Activated B cell treated with CpG ODN at 0.5 μM for 24 hours (primary cell): ENCODE measurements around the gene HBE1. TPM values are rescaled to one million over a fixed set of nuclear protein-coding genes. Genes with fewer than 3 reads are reported as not detected.

Experiments
- ATAC-seq: fragments of 200-7000 bp; cut with Tn5 transposase; one replicate; pipeline ENCODE4 v1.10.0; 2021; ENCODE audit warnings: low read depth, mild to moderate bottlenecking, moderate library complexity
- CTCF ChIA-PET: fragments of 350-600 bp; sonication (Branson Sonifier 250); formaldehyde crosslinking; loops from one replicate; lab custom pipeline; 2021; ENCODE audit warnings: antibody characterized with exemption; lab: Charles Lee
- POLR2A ChIA-PET: fragments of 350-600 bp; sonication (Branson Sonifier 250); formaldehyde crosslinking; loops from one replicate; lab custom pipeline; 2021; ENCODE audit warnings: antibody characterized with exemption; lab: Charles Lee
- DNase-seq: peaks from one replicate; pipeline ENCODE4 v3.0.0; 2022
- H3K27ac Mint-ChIP-seq: one replicate; pipeline ENCODE4 v1.8.0; 2020; ENCODE audit warnings: mixed read lengths
- H3K27me3 Mint-ChIP-seq: one replicate; pipeline ENCODE4 v1.8.0; 2021; ENCODE audit warnings: mixed read lengths
- H3K36me3 Mint-ChIP-seq: one replicate; pipeline ENCODE4 v1.8.0; 2021; ENCODE audit warnings: low read depth, mixed read lengths
- H3K4me1 Mint-ChIP-seq: one replicate; pipeline ENCODE4 v1.8.0; 2021; ENCODE audit warnings: mixed read lengths
- H3K4me3 Mint-ChIP-seq: one replicate; pipeline ENCODE4 v1.8.0; 2020; ENCODE audit warnings: mild to moderate bottlenecking, mixed read lengths
- H3K9me3 Mint-ChIP-seq: one replicate; pipeline ENCODE4 v1.8.0; 2020; ENCODE audit warnings: mixed read lengths
- intact Hi-C: fragments of 100-400 bp; cut with micrococcal nuclease; formaldehyde crosslinking; loops from one replicate; pipeline ENCODE4 v1.15.1; 2024
- total RNA-seq: library from RNA; stranded (reverse); gene quantifications from 2 replicates; pipeline ENCODE4 v1.2.3, GENCODE V29; 2022
- TF ChIP-seq, protein P1 (sequence below): fragments of 200-600 bp; IDR thresholded peaks from one replicate; pipeline ENCODE4 v1.8.0; 2022; ENCODE audit warnings: antibody characterized with exemption, mild to moderate bottlenecking

The HBE1 gene
- total RNA-seq, 1 donor from 2014 or later = not detected

DNA sequence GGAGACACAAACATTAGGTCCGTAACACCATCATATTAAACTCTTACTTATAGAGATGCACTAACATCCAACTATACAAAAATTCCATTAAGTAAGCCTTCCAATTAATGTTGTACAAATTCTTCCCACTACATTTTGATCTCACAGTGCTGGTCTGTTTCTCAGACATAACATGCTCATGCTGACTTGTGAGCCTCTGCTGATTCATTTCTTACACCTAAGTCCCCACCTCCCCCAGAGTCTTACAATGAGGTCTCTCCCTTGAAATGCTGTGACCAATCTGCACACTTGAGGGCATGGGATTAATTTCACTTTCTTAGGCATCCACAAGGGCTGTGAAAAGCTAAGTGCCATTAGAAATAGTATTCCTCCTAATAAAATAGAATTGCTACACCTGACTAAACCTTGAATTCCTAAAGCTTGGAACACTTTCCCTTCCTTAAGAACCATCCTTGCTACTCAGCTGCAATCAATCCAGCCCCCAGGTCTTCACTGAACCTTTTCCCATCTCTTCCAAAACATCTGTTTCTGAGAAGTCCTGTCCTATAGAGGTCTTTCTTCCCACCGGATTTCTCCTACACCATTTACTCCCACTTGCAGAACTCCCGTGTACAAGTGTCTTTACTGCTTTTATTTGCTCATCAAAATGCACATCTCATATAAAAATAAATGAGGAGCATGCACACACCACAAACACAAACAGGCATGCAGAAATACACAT lies 22.1 kb downstream of the HBE1 start:
- intact Hi-C loops = no loop called here
- Mint-ChIP-seq H3K27me3 (peaks cover 3% of the 10 kb centered on the region), H3K4me3 (no peak overlapping the region), H3K27ac (no peak overlapping the region), H3K4me1 (no peaks in the 10 kb centered on the region), H3K9me3 (no peaks in the 10 kb centered on the region), H3K36me3 (no peaks in the 10 kb centered on the region)
- no peak for DNase-seq
- ChIA-PET POLR2A (no interaction called here), CTCF (no interaction called here)
- TF ChIP-seq, protein P1, sequence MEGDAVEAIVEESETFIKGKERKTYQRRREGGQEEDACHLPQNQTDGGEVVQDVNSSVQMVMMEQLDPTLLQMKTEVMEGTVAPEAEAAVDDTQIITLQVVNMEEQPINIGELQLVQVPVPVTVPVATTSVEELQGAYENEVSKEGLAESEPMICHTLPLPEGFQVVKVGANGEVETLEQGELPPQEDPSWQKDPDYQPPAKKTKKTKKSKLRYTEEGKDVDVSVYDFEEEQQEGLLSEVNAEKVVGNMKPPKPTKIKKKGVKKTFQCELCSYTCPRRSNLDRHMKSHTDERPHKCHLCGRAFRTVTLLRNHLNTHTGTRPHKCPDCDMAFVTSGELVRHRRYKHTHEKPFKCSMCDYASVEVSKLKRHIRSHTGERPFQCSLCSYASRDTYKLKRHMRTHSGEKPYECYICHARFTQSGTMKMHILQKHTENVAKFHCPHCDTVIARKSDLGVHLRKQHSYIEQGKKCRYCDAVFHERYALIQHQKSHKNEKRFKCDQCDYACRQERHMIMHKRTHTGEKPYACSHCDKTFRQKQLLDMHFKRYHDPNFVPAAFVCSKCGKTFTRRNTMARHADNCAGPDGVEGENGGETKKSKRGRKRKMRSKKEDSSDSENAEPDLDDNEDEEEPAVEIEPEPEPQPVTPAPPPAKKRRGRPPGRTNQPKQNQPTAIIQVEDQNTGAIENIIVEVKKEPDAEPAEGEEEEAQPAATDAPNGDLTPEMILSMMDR = no peak
- no peak for ATAC-seq

DNA sequence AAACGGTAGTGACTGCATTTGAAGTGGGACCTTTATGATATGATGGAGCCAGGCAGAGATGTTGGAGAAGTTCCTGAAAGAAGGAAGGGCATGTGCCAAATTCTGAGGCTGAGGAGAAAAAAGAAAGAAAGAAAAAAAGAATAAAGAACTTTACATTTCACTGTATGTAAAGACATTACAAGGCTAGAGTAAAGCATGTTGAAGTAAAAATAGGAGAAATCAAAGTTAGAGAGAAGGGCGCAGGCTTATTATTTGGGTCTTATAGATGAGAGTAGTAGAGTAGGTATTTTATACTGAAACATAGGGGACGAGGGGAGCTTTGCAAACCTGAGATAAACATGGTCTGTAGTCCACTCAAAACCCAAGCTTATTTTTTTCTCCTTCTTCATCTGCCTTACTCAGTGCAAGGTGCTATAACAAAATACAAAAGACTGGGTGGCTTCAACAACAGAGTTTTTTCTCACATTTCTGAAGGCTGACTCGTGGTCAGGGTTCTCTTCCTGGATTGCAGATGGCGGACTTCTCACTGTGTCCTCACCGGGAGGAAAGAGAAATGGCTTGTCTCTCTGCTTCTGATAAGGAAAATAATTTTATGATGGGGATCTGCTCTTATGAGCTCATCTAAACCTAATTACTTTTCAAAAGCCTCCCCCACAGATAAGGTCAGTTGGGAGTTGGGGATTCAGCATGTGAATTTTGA lies 22.8 kb downstream of the HBE1 start:
- ATAC-seq = no peak
- intact Hi-C loops = no loop called here
- Mint-ChIP-seq H3K27me3 (peaks cover 3% of the 10 kb centered on the region), H3K36me3 (no peaks in the 10 kb centered on the region), H3K4me1 (no peaks in the 10 kb centered on the region), H3K4me3 (no peak overlapping the region), H3K27ac (no peak overlapping the region), H3K9me3 (no peaks in the 10 kb centered on the region)
- TF ChIP-seq, protein P1 = no peak
- CTCF ChIA-PET = no interaction called here
- POLR2A ChIA-PET = no interaction called here
- DNase-seq = no peak

DNA sequence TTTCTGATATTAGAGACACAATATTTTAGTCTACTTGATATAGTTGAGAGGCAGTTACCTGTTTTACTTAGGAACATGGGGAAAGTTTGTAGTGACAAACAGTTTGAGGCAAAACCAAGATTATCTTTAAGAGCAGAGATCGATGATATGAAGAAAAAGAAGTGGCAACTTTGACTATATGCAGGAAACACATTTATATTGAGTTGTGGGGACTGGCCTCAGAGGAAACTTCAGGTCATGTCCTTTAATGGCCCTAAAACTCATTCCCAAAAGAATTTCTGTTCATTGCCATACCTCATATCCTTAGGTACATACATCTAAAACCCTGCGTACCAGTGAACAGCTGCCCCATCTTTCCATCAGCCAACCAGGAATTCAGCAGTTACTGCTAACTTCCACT lies 24.6 kb downstream of the HBE1 start:
- ATAC-seq = no peak
- DNase-seq = no peak
- TF ChIP-seq, protein P1 = no peak
- Mint-ChIP-seq H3K27me3 (peaks cover 3% of the 10 kb centered on the region), H3K27ac (no peak overlapping the region), H3K36me3 (no peaks in the 10 kb centered on the region), H3K9me3 (no peaks in the 10 kb centered on the region), H3K4me3 (no peak overlapping the region), H3K4me1 (no peaks in the 10 kb centered on the region)
- ChIA-PET POLR2A (no interaction called here), CTCF (no interaction called here)
- intact Hi-C loops = no loop called here

DNA sequence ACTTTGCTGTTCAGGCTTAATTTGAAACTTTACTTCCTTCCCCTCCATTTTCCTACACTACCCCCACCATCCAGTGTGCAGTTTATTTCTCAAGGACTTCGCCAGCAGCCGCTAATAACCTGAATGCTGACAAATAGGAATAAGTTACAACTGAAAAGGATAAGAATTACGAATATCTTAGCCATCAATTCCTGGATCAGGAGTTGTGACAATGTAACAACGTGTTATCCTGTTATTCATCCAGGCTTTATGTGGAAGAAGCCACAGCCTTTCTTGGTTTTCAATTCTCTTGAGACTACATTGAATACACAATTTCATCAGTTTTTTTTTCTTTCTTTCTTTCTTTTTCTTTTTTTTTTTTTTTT lies 25.9 kb downstream of the HBE1 start:
- H3K9me3 Mint-ChIP-seq = no peaks in the 10 kb centered on the region
- H3K4me1 Mint-ChIP-seq = no peaks in the 10 kb centered on the region
- ChIA-PET POLR2A (no interaction called here), CTCF (no interaction called here)
- no peak for DNase-seq
- H3K36me3 Mint-ChIP-seq = no peaks in the 10 kb centered on the region
- H3K4me3 Mint-ChIP-seq = no peak overlapping the region
- no peak overlapping the region for H3K27ac Mint-ChIP-seq
- TF ChIP-seq, protein P1 = no peak
- peaks cover 5% of the 10 kb centered on the region for H3K27me3 Mint-ChIP-seq
- ATAC-seq = no peak
- intact Hi-C loops = no loop called here

DNA sequence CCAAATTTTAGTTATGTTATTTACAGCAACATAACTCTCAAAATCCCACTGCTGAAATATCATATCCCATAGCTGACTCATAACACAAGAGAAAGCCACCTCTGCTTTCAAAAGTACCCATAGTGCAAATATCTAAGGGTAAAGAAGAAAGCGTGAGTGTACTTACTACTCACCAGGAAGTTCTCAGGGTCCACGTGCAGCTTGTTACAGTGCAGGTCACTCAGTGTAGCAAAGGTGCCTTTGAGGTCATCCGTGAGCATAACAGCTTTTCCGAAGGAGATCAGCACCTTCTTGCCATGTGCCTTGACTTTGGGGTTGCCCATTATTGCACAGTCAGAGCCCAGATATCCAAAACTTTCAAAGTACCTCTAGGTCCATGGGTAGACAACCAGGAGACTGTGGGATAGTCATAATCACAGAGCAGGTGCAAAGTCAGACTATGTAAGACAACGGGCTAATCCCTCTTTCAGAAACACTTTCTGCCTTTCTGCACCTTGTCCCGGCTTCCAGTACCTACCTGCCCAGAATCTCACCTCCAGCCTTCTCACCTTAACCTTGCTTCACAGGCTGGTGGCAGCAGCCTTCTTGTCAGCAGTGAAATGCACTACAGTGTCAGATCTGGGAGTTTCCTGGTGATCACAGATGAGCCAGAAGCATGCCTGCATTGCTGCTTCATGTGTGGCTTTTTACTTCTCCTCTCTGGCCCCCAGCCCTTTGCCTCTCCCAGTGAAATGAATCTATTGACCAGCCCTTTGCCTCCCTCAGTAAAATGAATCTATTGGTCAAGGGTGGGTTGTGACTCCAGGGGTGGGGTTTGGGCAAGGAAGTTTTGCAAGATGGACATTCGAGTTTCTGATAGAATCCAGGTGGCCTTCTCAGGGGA lies 26.6 kb downstream of the HBE1 start:
- DNase-seq = no peak
- no peaks in the 10 kb centered on the region for H3K36me3 Mint-ChIP-seq
- POLR2A ChIA-PET = no interaction called here
- no peaks in the 10 kb centered on the region for H3K9me3 Mint-ChIP-seq
- peaks cover 5% of the 10 kb centered on the region for H3K27me3 Mint-ChIP-seq
- CTCF ChIA-PET = no interaction called here
- intact Hi-C loops = no loop called here
- no peak overlapping the region for H3K4me3 Mint-ChIP-seq
- no peaks in the 10 kb centered on the region for H3K4me1 Mint-ChIP-seq
- ATAC-seq = no peak
- no peak overlapping the region for H3K27ac Mint-ChIP-seq
- TF ChIP-seq, protein P1 = no peak
